HG02571 (cell line): Measurements from ENCODE around the gene MXRA8.
"Not testable (repeated sequence)": the region's sequence is repeated elsewhere in the genome, so short reads cannot be mapped to it uniquely, and the experiment has no call there.

Experiments used
- ATAC-seq: cut with Tn5 transposase; IDR thresholded peaks from one replicate; pipeline ENCODE4 v1.9.1; 2021; ENCODE audit warnings: mild to moderate bottlenecking, moderate library complexity; ENCODE audit not compliant: unreplicated experiment

MXRA8 gene

GRCh38 chr1:1370771-1371300, 12.5 kb upstream of the MXRA8 start:
- no peak for ATAC-seq

GRCh38 chr1:1370094-1370493, 11.7 kb upstream of the MXRA8 start:
- ATAC-seq = not testable (repeated sequence)

GRCh38 chr1:1367315-1367714, 9.0 kb upstream of the MXRA8 start:
- no peak for ATAC-seq

- no peak for ATAC-seq
Observed at GRCh38 chr1:1366699-1367066, 8.3 kb upstream of the MXRA8 start.

GRCh38 chr1:1365875-1366698, 7.7 kb upstream of the MXRA8 start:
- no peak for ATAC-seq

GRCh38 chr1:1364266-1364665, 5.9 kb upstream of the MXRA8 start:
- ATAC-seq = no peak

GRCh38 chr1:1361982-1362423, 3.6 kb upstream of the MXRA8 start:
- ATAC-seq = no peak

- no peak for ATAC-seq
Observed at GRCh38 chr1:1361233-1361981, 3.1 kb upstream of the MXRA8 start.

GRCh38 chr1:1360506-1361169, 2.3 kb upstream of the MXRA8 start:
- no peak for ATAC-seq

GRCh38 chr1:1359664-1360468, 1.5 kb upstream of the MXRA8 start:
- ATAC-seq = no peak

GRCh38 chr1:1359308-1359663, 931 bp upstream of the MXRA8 start:
- ATAC-seq = no peak

GRCh38 chr1:1357871-1358432, 403 bp downstream of the MXRA8 start:
- no peak for ATAC-seq

GRCh38 chr1:1356796-1357401, 1.5 kb downstream of the MXRA8 start:
- ATAC-seq = no peak

- ATAC-seq = no peak
Observed at GRCh38 chr1:1356166-1356795, 2.1 kb downstream of the MXRA8 start.

GRCh38 chr1:1355416-1355815, 2.9 kb downstream of the MXRA8 start:
- ATAC-seq = no peak

- ATAC-seq = no peak
Observed at GRCh38 chr1:1354271-1355247, 3.8 kb downstream of the MXRA8 start.

- ATAC-seq = no peak
Observed at GRCh38 chr1:1353389-1354151, 4.8 kb downstream of the MXRA8 start.
